RKO (cell line): ENCODE results near the gene TTLL10.

ENCODE experiments used
- DNase-seq: peaks from one replicate; pipeline ENCODE4 v3.0.0-alpha.2; 2016; ENCODE audit warnings: low spot score

TTLL10 gene

DNA sequence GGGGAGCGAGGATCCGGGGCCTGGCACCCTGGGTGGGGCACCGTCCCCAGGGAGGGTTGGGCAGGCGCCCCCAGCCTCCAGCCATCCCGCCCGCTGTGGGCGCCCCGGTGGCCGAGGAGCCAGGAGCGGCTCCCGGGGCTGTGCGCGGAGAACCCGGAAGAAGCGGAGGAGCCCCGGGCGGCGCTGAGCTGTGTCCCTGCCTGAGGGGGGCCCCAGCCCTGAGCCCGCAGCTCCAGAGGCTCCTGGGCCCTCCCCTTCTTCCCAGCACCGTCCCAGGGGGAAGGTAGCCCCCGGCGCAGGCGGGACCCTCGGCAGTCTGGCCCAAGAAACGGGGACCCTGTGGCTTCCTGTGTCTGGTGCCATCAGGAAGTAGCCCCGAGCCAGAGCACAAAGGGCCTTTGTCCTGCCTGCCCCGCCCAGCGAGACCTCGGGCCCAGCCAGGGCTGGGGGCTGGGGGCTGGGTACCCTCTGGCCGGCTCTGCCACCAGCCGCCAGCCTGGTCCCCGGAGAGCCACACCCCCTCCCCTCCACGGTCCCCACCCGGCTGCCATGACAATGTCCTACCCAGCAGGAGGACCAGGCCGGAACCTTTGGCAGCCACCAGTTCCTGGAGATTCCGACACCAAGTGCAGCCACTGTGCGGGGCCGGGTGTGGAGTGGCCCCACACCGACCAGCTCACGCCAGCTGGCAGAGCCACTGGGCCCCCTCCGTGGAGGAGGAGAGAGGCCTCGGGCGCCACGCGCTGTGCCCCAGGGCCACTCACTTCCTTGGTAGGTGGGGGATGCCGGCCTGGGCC is 15.6 kb upstream of the TTLL10 start:
- DNase-seq = peak; percentile 45

GRCh38 chr1:1160281-1160930 is 13.3 kb upstream of the TTLL10 start:
- no peak for DNase-seq

GRCh38 chr1:1161078-1161682 is 12.5 kb upstream of the TTLL10 start:
- no peak for DNase-seq

DNA sequence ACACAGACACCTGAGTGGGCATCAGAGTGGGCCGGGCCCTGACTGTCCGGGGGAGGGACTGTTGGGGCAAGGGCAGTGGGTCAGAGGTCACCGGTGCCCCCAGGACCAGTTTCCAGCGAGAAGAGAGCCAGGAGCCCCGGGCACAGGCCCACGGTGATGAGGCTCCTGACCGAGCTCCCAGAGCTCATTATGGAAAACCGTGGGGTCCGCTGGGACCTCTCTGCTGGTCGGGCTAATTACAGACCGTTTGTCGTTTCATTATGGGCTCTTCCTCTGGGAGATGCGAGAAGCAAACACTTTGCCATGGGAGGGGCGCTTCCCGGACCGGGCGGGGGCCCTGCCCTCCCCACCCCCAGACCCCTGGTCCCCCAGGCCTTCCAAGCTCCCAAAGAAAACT is 12.0 kb upstream of the TTLL10 start:
- DNase-seq = no peak

DNA sequence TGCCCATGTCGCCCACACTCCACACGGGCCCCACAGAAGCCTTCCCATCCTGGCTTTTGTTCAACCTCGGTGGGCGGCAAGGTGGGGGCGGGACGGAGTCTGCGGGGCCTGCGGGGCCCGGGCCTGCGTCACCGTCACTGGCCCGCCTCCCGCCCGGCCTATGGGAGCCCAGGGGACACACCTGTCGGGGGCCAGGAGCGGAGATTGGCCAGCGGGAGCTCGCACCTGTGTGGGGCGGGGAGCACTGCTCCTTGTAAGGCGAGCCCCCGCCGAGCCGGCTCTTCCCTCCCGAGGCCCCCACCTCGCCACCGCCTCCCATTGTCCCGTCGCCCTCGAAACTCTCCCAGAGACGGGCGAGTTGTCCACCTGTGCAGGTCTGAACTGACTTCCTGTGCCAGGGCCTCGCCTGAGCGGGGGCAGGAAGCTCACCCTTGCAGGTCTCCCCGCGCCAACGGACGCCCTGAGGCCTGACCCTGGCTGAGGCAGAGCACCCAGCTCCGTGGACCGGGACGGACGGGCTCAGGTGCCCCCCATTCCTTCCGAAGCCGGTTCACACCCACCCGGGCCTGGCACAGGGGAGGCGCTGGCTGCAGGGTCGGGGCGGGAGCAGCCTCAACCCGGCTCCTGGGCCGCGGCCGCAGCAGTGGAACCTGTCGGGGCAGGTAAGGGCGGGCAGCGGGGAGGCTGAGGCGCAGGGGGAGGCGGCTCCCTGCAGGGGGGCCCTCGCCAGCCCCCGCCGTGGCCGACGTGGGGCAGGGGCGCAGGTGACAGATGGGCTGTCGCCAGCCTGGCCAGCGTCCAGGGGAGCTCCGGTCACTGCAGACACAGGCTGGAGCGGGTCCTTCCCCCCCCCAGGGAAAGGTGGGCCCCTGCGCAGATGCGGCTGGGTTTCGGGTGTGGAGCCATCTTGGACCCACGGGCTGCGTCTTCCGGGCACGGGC is 10.8 kb upstream of the TTLL10 start:
- no peak for DNase-seq

DNA sequence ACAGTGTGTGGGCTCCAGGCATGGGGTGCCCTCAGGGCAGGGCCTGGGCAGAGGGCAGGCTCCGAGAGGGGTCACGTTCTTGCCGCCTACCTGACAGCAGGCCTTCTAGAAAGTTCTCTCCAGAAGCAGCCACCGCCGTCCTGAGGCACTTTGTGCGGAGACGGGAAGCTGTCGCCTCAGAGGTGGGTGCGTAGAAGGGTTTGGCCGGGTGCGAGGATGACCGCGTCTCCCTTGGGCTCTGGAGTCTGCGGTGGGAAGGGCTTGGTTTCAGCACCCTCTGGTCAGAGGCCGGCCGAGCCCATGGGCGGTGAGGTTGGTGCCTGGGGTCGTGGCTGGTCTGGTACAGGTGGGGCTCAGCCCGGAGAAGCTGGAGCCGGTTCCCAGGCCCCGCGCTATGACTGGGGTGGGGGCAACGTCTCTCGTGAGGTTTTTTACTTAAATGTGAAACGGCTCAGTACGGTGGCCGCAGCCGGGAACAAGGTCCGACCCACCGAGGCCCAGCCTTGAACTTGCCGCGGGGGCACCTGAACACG is 10.1 kb upstream of the TTLL10 start:
- no peak for DNase-seq

DNA sequence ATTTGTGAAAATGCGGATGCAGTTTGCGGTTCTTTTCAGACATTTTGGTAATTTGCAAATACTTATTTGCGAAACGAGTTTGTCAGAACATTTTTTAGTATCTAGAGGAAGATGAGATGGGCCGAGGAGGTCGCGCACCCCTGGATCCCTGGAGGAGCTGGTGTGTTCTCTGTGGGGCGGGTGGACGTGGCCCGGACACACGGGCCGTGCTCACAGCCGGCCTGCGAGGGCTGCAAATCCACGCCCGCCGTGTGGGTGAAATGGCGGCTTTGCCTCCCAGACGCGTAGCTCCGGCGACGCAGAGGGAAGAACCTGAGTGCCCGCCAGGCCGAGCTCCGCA is 9.3 kb upstream of the TTLL10 start:
- DNase-seq = no peak

GRCh38 chr1:1164701-1165451 is 8.8 kb upstream of the TTLL10 start:
- peak; percentile 86 for DNase-seq

DNA sequence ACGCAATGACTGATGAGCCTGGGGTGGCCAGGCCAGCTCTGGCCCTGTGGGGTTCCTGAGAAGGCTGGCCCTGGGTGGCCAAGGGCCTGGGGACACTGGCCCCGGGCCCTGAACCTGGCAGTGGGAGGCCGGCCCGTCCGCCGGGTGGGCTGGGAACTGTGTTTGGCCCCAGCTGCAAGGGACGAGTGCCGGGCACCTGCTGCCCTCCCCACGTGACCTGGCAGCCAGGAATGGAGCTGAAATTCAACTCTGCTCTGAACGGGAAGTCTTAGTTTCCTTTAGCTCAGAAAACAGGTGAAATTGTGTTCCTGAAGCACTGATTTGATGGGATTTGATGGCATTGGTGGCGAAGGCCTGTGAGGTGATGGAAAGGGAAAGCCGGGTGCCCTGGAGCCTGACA is 8.2 kb upstream of the TTLL10 start:
- peak; percentile 21 for DNase-seq

DNA sequence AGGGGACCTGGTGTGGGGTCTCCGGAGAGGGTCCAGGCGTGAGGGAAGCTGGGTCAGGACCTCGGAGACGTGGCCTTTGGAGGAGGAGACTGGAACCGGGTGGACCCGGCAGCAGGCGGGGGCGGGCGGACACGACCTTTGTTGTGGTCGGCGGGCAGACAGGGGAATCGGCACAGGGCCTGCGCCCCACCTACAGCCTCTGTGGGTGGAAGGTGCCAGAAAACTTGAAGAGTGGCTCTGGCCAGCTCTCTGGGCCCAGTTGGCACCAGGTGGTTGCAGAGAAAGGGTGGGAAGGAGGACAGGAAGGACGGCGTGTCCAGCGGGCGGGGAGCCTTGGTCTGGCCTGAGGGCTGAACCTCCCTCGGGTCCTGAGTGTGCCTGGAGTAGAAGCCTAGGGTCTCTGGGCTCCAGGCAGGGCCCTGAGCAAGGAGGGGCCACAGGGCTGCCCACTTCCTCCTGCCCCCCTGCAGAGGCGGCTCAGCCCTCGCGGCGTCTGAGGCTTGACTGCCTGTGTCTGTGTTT is 7.7 kb upstream of the TTLL10 start:
- DNase-seq = peak; percentile 34

- no peak for DNase-seq
Measured at GRCh38 chr1:1166642-1167397, 6.9 kb upstream of the TTLL10 start.

- DNase-seq = no peak
Measured at GRCh38 chr1:1167398-1167821, 6.3 kb upstream of the TTLL10 start.

DNA sequence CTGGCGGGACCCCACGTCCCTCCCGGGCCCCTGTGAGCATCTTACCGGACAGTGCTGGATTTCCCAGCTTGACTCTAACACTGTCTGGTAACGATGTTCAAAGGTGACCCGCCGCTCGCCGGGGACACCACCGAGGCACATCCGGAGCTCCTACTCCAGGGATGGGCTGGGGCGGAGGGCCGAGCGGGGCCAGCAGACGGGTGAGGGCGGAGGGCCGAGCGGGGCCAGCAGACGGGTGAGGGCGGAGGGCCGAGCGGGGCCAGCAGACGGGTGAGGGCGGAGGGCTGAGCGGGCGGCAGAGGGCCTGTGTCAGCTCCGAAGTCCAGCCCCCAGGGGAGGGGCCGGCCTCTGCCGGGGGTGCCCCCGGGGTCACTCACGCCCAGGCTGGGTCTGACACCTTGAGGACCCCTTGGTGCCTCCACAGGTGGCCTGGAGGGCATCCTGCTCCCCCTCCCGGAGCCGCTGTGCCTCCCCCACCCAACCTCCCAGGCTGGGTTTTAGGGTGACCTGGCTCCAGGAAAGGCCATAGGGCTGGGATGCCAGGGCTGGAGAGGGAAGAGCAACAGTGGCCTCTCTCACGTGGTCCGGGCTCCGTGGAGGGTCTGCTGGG is 5.7 kb upstream of the TTLL10 start:
- no peak for DNase-seq

DNA sequence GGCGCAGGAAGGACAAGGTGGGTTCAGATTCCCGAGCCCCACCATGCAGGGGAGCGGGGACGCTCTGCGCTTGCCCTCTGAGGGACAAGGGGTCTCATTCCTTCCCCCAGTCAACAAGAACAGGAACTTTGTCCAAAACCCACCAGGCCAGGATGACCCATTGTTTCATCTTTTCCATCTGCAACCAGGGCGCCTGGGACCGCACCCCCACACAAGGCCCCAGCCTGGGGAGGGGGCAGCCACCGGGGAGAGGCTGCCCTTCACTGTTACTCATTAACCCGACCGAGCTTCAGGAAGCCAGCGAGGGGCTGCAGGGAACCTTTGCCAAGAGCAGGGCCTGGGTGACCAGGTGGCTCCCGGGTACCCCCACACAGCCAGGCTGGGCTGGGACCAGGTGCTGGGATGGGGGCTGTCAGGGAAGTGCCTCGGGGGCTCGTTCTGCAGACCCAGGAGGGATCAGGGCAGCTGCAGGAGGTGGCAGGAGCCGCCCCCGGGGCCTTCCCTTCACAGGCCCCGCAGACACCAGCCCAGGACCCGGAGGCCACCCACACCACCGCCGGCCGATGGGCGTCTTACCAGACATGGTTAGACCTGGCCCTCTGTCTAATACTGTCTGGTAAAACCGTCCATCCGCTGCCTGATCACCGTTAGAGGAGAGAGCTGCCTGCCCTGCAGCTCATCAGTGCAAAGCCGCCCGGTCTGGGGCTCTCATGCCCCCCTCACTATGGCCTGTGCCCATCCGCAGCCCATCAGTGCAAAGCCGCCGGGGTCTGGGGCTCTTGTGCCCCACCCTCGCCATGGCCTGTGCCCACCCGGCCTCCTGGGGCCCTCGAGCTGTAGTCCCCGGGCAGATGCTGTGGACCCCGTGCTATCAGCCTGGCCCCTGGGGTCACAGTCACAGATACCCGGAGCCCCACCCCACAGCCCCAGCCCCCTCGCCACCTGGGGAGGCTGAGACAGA is 4.9 kb upstream of the TTLL10 start:
- DNase-seq = no peak

DNA sequence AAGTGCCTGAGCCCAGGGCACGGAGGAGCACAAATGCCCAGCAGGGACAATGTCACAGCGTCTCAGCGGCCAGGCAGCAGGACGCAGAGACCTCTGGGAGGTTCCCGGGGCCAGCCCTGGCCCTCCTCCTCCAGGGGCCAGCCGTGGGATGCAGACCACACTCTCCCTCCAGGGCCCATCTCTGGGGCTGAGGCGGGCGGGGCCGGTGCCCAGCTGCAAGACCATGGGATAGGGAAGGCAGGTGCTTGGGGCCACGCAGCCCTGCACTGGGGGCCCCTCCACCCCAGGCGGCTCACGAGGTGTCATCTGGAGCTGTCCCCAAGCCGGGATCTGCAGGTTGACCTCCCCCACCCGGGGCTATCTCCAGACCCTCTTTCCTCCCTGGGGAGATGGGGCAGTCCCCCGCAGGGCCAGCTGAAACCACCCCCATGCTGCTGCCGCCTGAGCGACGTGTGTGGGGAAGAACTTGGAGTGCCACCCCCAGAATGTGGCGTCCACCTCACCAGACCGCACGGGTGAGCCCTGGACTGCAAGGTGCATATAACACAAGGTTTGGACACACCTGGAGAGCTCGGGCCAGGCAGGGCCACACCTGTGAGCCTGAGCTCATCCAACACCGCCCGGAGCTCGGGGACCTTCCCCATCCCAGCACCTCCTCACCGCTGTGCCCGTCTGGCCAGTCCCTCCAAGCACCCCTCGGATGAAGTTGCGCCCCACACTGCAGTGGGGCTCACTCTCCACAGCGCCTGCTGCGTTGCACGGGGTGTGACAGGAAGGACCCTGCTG is 4.1 kb upstream of the TTLL10 start:
- no peak for DNase-seq

DNA sequence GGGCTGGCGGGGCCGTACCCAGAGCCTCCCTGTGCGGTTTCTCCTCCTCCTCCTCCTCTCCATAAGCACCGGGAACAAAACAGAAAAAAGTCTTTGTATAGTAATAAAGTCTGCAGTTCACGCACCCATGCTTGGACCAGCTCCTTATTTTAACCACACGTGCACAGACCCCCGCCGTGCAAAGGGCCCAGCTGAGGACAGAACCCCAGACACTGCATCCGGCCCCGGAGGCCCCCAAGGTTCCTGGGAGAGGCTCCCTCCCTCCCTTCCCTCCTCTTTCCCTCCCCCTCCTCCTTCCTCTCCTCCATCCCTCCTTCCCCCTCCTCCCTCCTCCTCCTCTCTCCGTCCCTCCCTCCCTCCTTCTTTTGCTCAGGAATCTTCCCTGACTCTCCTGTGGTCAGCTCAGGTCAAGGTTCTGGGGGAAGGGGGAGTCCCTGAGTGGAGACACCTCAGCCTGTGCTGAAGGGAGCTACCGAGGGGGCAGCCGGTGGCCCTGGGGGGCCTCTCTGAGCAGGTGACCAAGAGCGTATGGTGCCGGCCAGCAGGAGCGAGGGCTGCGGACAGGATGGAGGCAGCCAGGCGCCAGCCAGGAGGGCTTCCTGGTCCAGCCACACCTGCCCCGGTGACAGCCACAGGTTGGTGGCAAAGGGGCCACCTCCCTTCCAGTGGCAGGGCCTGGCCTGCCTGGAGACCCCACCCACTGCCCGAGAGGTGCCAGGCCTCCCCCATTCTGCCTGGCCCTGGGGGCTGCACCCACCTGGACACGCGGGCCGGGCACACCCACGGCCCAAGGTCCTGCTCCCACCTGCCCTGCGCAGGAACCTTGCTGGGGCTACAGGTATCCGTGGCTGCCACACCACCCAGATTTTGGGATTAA is 3.2 kb upstream of the TTLL10 start:
- no peak for DNase-seq

DNA sequence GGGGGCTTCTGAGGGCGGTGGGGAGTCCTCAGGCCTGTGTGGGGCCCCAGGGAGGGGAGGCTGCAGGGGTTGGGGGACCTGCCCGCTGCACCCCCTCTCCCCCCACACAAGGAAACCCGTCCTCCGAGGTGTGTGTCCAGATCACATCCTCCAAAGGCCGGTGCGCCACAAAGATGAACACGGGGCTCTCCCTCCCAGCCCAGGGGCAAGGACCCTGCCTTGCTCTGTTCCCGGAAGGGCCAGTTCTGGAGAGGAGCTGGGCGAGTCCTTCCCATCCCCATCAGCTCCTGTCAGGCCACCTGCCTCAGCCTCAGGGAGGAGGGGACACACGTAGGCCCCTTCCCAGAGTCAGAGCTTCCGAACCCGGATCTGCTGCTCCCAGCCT is 2.5 kb upstream of the TTLL10 start:
- DNase-seq = no peak
